Thyroid gland (tissue), 4 donors: ENCODE data around the gene CECR2. TPM values are rescaled to one million over a fixed set of nuclear protein-coding genes. Genes with fewer than 3 reads are reported as not detected.

Experiments used
- DNase-seq, 2 donors: peaks; one replicate each; pipeline ENCODE4 v3.0.0-alpha.2; 2019
- H3K27ac ChIP-seq, 3 donors: fragments of 200-600 bp; sonication (generic); 1 replicate in 2 of 3; 2 replicates in 1 of 3; pipeline ENCODE4 v1.5.1; 2016 to 2019; ENCODE audit warnings: mild to moderate bottlenecking in 1 of 3, moderate library complexity in 1 of 3
- H3K27me3 ChIP-seq: fragments of 200-600 bp; sonication (generic); one replicate; pipeline ENCODE4 v1.5.1; 2019
- H3K36me3 ChIP-seq, 2 donors: fragments of 200-600 bp; sonication (generic); one replicate each; pipeline ENCODE4 v1.5.1; 2016 to 2019
- H3K4me1 ChIP-seq, 2 donors: fragments of 200-600 bp; sonication (generic); one replicate each; pipeline ENCODE4 v1.5.1; 2017 to 2019
- H3K4me3 ChIP-seq, 3 donors: fragments of 200-600 bp; sonication (generic); replicated peaks in 1 of 3; 1 replicate in 2 of 3; 2 replicates in 1 of 3; pipeline ENCODE4 v1.5.1; 2016; ENCODE audit warnings: mild to moderate bottlenecking in 1 of 3
- H3K9me3 ChIP-seq: fragments of 200-600 bp; sonication (generic); one replicate; pipeline ENCODE4 v1.5.1; 2017
- CTCF ChIP-seq, 6 experiments: fragments of 200-600 bp in 3 of 6; fragments of 450-650 bp in 3 of 6; sonication (generic) in 3 of 6; IDR thresholded peaks; one replicate each; pipeline ENCODE4 v1.5.1; 2016 to 2019; ENCODE audit warnings: antibody characterized with exemption in 6 of 6, mild to moderate bottlenecking in 2 of 6, inconsistent platforms in 1 of 6, moderate library complexity in 1 of 6
- POLR2A ChIP-seq, 2 donors: fragments of 450-650 bp; IDR thresholded peaks; one replicate each; pipeline ENCODE4 v1.6.1; 2017; ENCODE audit warnings: antibody characterized with exemption in 2 of 2, mild to moderate bottlenecking in 2 of 2, moderate library complexity in 1 of 2
- WGBS, 2 donors: methylation state at CpG; one replicate each; pipeline ENCODE4 v1.1.5; 2017; 5-methylcytosine and 5-hydroxymethylcytosine counted together
- intact Hi-C: fragments of 100-400 bp; cut with DNase I; formaldehyde crosslinking; loops from one replicate; pipeline ENCODE4 v1.15.1; 2023
- total RNA-seq, 4 donors: library from RNA; depleted of rRNA; stranded (reverse); fragments of >200 nt; gene quantifications; one replicate each; pipeline ENCODE4 v1.2.3, GENCODE V29; 2016

CECR2 gene
- total RNA-seq, 4 donors from 2014 or later, result 1.5 to 7.7 (median 2.1) TPM

- Histone ChIP-seq H3K9me3 (no peaks in the 10 kb centered on the region), H3K27ac (no peak overlapping the region), H3K4me1 (no peaks in the 10 kb centered on the region), H3K27me3 (no peaks in the 10 kb centered on the region), H3K36me3 (no peaks in the 10 kb centered on the region), H3K4me3 (no peak overlapping the region)
- no peak for DNase-seq
- TF ChIP-seq POLR2A (IDR thresholded peaks at IDR 0.05) (no peak), CTCF (IDR thresholded peaks at IDR 0.05) (no peak)
- intact Hi-C loops, result no loop called here
- 86 to 89% methylated on average over 9 of the region's 9 CpGs for WGBS, 2 donors
These were observed 121.9 kb downstream of the CECR2 start for GRCh38 chr22:17491090-17491640.

- no peak for TF ChIP-seq CTCF (IDR thresholded peaks at IDR 0.05)
- no peak for TF ChIP-seq POLR2A (IDR thresholded peaks at IDR 0.05)
- Histone ChIP-seq H3K36me3 (no peaks in the 10 kb centered on the region), H3K4me1 (no peaks in the 10 kb centered on the region), H3K27ac (no peak overlapping the region), H3K9me3 (no peaks in the 10 kb centered on the region), H3K4me3 (no peak overlapping the region), H3K27me3 (no peaks in the 10 kb centered on the region)
- intact Hi-C loops, result no loop called here
- 31 to 41% methylated on average over 3 of the region's 3 CpGs for WGBS, 2 donors
- DNase-seq, result peak; percentile 32 to 37
These were observed 123.0 kb downstream of the CECR2 start for GRCh38 chr22:17492247-17492646.

GRCh38 chr22:17493419-17493981 lies 124.2 kb downstream of the CECR2 start:
- Histone ChIP-seq H3K36me3 (no peaks in the 10 kb centered on the region), H3K27ac (no peak overlapping the region), H3K4me3 (no peak overlapping the region), H3K4me1 (no peaks in the 10 kb centered on the region), H3K27me3 (no peaks in the 10 kb centered on the region), H3K9me3 (no peaks in the 10 kb centered on the region)
- intact Hi-C loops, result no loop called here
- WGBS, 2 donors, result 100% methylated on average over 3 of the region's 3 CpGs
- DNase-seq, result no peak
- TF ChIP-seq POLR2A (IDR thresholded peaks at IDR 0.05) (no peak), CTCF (IDR thresholded peaks at IDR 0.05) (no peak)

- no peaks in the 10 kb centered on the region for H3K4me1 ChIP-seq
- no peaks in the 10 kb centered on the region for H3K9me3 ChIP-seq
- no peaks in the 10 kb centered on the region for H3K27me3 ChIP-seq
- H3K4me3 ChIP-seq, result no peak overlapping the region
- H3K36me3 ChIP-seq, result no peaks in the 10 kb centered on the region
- 87 to 88% methylated on average over 5 of the region's 5 CpGs for WGBS, 2 donors
- TF ChIP-seq POLR2A (IDR thresholded peaks at IDR 0.05) (no peak), CTCF (IDR thresholded peaks at IDR 0.05) (no peak)
- intact Hi-C loops, result no loop called here
- DNase-seq, result no peak
- H3K27ac ChIP-seq, result no peak overlapping the region
These were observed 127.6 kb downstream of the CECR2 start for GRCh38 chr22:17496841-17497240.

- WGBS, 2 donors, result 53 to 54% methylated on average over 12 of the region's 12 CpGs
- H3K36me3 ChIP-seq, result no peaks in the 10 kb centered on the region
- no peaks in the 10 kb centered on the region for H3K27me3 ChIP-seq
- DNase-seq, result peak; percentile 2 to 5
- H3K4me3 ChIP-seq, result no peak overlapping the region
- intact Hi-C loops, result loop anchor here (5.0 kb wide), 2 partner anchors 329 to 429 kb away; no protein-coding TSS in a partner anchor
- no peaks in the 10 kb centered on the region for H3K4me1 ChIP-seq
- no peaks in the 10 kb centered on the region for H3K9me3 ChIP-seq
- H3K27ac ChIP-seq, result no peak overlapping the region
- TF ChIP-seq CTCF (IDR thresholded peaks at IDR 0.05), result peak; percentile 14 to 87 (median 68)
- no peak for TF ChIP-seq POLR2A (IDR thresholded peaks at IDR 0.05)
These were observed 132.5 kb downstream of the CECR2 start for GRCh38 chr22:17501679-17502285.
